ENCODE measurements around the gene TEX36. TPM values are rescaled to one million over a fixed set of nuclear protein-coding genes. Genes with fewer than 3 reads are reported as not detected.

The TEX36 gene
- total and polyA plus RNA-seq, 2 of the 13 experiments (the other 11 are each of a cell fraction or from before 2014, with no cell fraction given): not detected

DNA sequence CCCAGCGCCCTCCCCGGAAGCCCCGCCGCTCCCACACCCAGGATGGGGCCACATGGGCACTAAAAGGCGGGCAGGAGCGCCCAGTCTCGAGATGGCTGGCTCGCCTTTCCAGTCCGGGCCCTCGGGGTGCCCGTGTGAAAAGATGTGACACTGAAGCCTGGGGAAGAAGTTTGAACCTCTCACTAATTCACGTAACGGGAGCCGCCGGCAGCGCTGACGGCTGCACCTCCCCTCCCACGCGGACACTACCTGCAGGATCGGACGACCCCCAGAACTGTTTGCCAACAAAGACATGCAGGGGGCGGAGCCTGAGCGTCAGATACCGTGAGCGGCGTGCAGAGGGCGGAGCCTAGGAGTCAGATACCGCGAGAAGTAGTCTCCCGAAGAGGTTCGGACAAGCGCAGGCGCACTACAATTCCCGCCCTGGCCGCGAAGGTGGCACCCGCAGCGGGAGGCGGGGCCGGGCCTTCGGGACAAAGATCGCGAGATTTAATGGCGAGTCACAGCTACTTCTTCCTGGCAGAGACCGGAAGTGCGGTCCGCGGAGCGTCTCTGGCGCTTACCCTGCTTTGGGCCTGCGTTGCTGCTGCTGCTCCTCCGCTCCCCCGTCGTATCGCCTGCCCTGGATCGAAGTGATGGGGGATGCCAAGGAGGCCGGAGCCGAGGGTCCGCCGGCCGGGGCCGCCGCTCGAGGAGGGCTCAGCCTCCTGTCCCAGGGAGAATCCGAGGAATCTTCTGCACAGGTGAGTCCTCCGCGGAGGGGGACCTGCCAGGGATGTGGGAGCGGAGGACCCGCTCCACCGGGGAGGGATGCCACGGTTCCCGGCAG lies 36.4 kb upstream of the TEX36 start, which contains the start of gene EDRF1 (continued):
- TF ChIP-seq, protein P1, sequence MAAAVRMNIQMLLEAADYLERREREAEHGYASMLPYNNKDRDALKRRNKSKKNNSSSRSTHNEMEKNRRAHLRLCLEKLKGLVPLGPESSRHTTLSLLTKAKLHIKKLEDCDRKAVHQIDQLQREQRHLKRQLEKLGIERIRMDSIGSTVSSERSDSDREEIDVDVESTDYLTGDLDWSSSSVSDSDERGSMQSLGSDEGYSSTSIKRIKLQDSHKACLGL (CRISPR knock-in tag; IDR thresholded peaks at IDR 0.05): peak; percentile 55; the same call in 1 of the 2 replicates
- TF ChIP-seq ATF7 (IDR thresholded peaks at IDR 0.05) (no peak), ATF7 (CRISPR knock-in tag; IDR thresholded peaks at IDR 0.05) (no peak; the same call in 1 of the 2 replicates), NFKB2 (CRISPR knock-in tag; IDR thresholded peaks at IDR 0.05; ENCODE audit: borderline replicate concordance) (peak; percentile 94), ZC3H13 (CRISPR knock-in tag; IDR thresholded peaks at IDR 0.05) (0 out of 2 replicates have a peak, but pooled peaks have one; percentile 48), ZFAT (CRISPR knock-in tag; conservative IDR thresholded peaks at IDR 0.05) (0 out of 2 replicates have a peak, but pooled peaks have one; percentile 40), CAMTA2 (CRISPR knock-in tag; IDR thresholded peaks at IDR 0.05; ENCODE audit: borderline replicate concordance) (peak; percentile 77), MED13 (CRISPR knock-in tag; IDR thresholded peaks at IDR 0.05) (no peak; the same call in none of the 2 replicates), NRL (CRISPR knock-in tag; IDR thresholded peaks at IDR 0.05; ENCODE audit: borderline replicate concordance) (0 out of 2 replicates have a peak, but pooled peaks have one; percentile 67), ZSCAN29 (CRISPR knock-in tag; conservative IDR thresholded peaks at IDR 0.05) (no peak), FOXJ3 (CRISPR knock-in tag; IDR thresholded peaks at IDR 0.05; ENCODE audit: borderline replicate concordance) (0 out of 2 replicates have a peak, but pooled peaks have one; percentile 29), SP140L (CRISPR knock-in tag; IDR thresholded peaks at IDR 0.05; ENCODE audit: borderline replicate concordance) (no peak)
- TF ChIP-seq, protein P2, sequence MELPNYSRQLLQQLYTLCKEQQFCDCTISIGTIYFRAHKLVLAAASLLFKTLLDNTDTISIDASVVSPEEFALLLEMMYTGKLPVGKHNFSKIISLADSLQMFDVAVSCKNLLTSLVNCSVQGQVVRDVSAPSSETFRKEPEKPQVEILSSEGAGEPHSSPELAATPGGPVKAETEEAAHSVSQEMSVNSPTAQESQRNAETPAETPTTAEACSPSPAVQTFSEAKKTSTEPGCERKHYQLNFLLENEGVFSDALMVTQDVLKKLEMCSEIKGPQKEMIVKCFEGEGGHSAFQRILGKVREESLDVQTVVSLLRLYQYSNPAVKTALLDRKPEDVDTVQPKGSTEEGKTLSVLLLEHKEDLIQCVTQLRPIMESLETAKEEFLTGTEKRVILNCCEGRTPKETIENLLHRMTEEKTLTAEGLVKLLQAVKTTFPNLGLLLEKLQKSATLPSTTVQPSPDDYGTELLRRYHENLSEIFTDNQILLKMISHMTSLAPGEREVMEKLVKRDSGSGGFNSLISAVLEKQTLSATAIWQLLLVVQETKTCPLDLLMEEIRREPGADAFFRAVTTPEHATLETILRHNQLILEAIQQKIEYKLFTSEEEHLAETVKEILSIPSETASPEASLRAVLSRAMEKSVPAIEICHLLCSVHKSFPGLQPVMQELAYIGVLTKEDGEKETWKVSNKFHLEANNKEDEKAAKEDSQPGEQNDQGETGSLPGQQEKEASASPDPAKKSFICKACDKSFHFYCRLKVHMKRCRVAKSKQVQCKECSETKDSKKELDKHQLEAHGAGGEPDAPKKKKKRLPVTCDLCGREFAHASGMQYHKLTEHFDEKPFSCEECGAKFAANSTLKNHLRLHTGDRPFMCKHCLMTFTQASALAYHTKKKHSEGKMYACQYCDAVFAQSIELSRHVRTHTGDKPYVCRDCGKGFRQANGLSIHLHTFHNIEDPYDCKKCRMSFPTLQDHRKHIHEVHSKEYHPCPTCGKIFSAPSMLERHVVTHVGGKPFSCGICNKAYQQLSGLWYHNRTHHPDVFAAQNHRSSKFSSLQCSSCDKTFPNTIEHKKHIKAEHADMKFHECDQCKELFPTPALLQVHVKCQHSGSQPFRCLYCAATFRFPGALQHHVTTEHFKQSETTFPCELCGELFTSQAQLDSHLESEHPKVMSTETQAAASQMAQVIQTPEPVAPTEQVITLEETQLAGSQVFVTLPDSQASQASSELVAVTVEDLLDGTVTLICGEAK (IDR thresholded peaks at IDR 0.05): peak; percentile 36; the same call in 1 of the 2 replicates
- TF ChIP-seq, protein P2 (CRISPR knock-in tag; IDR thresholded peaks at IDR 0.05): no peak; the same call in 1 of the 2 replicates
- TF ChIP-seq, protein P3, sequence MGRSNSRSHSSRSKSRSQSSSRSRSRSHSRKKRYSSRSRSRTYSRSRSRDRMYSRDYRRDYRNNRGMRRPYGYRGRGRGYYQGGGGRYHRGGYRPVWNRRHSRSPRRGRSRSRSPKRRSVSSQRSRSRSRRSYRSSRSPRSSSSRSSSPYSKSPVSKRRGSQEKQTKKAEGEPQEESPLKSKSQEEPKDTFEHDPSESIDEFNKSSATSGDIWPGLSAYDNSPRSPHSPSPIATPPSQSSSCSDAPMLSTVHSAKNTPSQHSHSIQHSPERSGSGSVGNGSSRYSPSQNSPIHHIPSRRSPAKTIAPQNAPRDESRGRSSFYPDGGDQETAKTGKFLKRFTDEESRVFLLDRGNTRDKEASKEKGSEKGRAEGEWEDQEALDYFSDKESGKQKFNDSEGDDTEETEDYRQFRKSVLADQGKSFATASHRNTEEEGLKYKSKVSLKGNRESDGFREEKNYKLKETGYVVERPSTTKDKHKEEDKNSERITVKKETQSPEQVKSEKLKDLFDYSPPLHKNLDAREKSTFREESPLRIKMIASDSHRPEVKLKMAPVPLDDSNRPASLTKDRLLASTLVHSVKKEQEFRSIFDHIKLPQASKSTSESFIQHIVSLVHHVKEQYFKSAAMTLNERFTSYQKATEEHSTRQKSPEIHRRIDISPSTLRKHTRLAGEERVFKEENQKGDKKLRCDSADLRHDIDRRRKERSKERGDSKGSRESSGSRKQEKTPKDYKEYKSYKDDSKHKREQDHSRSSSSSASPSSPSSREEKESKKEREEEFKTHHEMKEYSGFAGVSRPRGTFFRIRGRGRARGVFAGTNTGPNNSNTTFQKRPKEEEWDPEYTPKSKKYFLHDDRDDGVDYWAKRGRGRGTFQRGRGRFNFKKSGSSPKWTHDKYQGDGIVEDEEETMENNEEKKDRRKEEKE (IDR thresholded peaks at IDR 0.05): no peak

All from HepG2 (cell line).